H1 (cell line): Measurements from ENCODE around the gene ADGRL2. TPM values are rescaled to one million over a fixed set of nuclear protein-coding genes. Genes with fewer than 3 reads are reported as not detected.

Experiments
- CTCF ChIA-PET: fragments of 300-600 bp; sonication (Branson Sonifier 250); formaldehyde crosslinking; loops from one replicate; lab custom pipeline; 2021; ENCODE audit not compliant: partially characterized antibody; lab: Charles Lee
- POLR2A ChIA-PET: fragments of 300-600 bp; sonication (Branson Sonifier 250); formaldehyde crosslinking; loops from one replicate; lab custom pipeline; 2021; ENCODE audit warnings: inconsistent platforms; ENCODE audit not compliant: partially characterized antibody; lab: Charles Lee
- DNase-seq, 2 experiments: peaks; one replicate each; pipeline versions ENCODE4 v3.0.0 to v3.0.0-alpha.2; 2010 to 2022; ENCODE audit warnings: low spot score in 2 of 2, low read depth in 1 of 2, mixed read lengths in 1 of 2
- FAIRE-seq: peaks from 2 replicates; lab custom pipeline; 2011; peaks lifted over from hg19 to GRCh38; lab: Jason Lieb, UNC
- H2AFZ ChIP-seq: 2 replicates; pipeline ENCODE4 v1.8.1; 2012; ENCODE audit warnings: low read length, inconsistent platforms
- H2AK5ac ChIP-seq: 2 replicates; pipeline ENCODE4 v1.6.1; 2013; ENCODE audit warnings: low read depth, low read length
- H2BK120ac ChIP-seq: replicated peaks from 2 replicates; pipeline ENCODE3; 2013; ENCODE audit warnings: low read depth, low read length, inconsistent platforms
- H2BK12ac ChIP-seq: 2 replicates; pipeline ENCODE4 v1.6.1; 2013; ENCODE audit warnings: low read depth, low read length
- H2BK15ac ChIP-seq: 2 replicates; pipeline ENCODE4 v1.6.1; 2013; ENCODE audit warnings: low read length
- H2BK20ac ChIP-seq: 2 replicates; pipeline ENCODE4 v1.6.1; 2013; ENCODE audit warnings: low read length
- H2BK5ac ChIP-seq: 2 replicates; pipeline ENCODE4 v1.6.1; 2013; ENCODE audit warnings: low read depth, low read length
- H3K14ac ChIP-seq: 2 replicates; pipeline ENCODE4 v1.6.1; 2013; ENCODE audit warnings: inconsistent platforms; ENCODE audit not compliant: insufficient read length
- H3K18ac ChIP-seq: 2 replicates; pipeline ENCODE4 v1.6.1; 2013; ENCODE audit warnings: low read length; ENCODE audit errors: extremely low read depth
- H3K23ac ChIP-seq: 2 replicates; pipeline ENCODE4 v1.6.1; 2013; ENCODE audit warnings: inconsistent platforms; ENCODE audit not compliant: insufficient read length
- H3K23me2 ChIP-seq: 2 replicates; pipeline ENCODE4 v1.6.1; 2013; ENCODE audit warnings: low read depth, low read length
- H3K27ac ChIP-seq: 2 replicates; pipeline ENCODE4 v1.6.1; 2011; ENCODE audit warnings: low read depth, low read length, inconsistent platforms
- H3K27me3 ChIP-seq, 4 experiments: replicated peaks in 1 of 4; 1 replicate in 1 of 4; 2 replicates in 3 of 4; pipeline versions ENCODE4 v1.6.1 to v1.8.1; 2011 to 2013; ENCODE audit warnings: low read length in 3 of 4, mild to moderate bottlenecking in 3 of 4, inconsistent platforms in 2 of 4, mixed read lengths in 2 of 4, moderate library complexity in 1 of 4; ENCODE audit not compliant: control insufficient read depth in 3 of 4, insufficient read depth in 3 of 4; ENCODE audit errors: extremely low read depth in 1 of 4
- H3K36me3 ChIP-seq, 4 experiments: 2 replicates each; pipeline versions ENCODE4 v1.6.1 to v1.8.1; 2011 to 2013; ENCODE audit warnings: mild to moderate bottlenecking in 4 of 4, low read length in 3 of 4, moderate library complexity in 2 of 4, control low read depth in 1 of 4, inconsistent platforms in 1 of 4; ENCODE audit not compliant: insufficient read depth in 4 of 4, control insufficient read depth in 2 of 4
- H3K4ac ChIP-seq: replicated peaks from 2 replicates; pipeline ENCODE3; 2013; ENCODE audit warnings: low read length, low read depth, mixed read lengths, inconsistent platforms; ENCODE audit not compliant: insufficient read length
- H3K4me1 ChIP-seq, 4 experiments: replicated peaks in 1 of 4; 1 replicate in 1 of 4; 2 replicates in 3 of 4; pipeline versions ENCODE4 v1.6.1 to v1.8.1; 2011 to 2013; ENCODE audit warnings: low read length in 3 of 4, inconsistent platforms in 2 of 4, mixed read lengths in 1 of 4; ENCODE audit not compliant: insufficient read depth in 4 of 4, control insufficient read depth in 3 of 4
- H3K4me2 ChIP-seq, 2 experiments: 2 replicates each; pipeline versions ENCODE4 v1.6.1 to v1.8.1; 2011 to 2013; ENCODE audit warnings: low read depth in 2 of 2, low read length in 2 of 2, control low read depth in 1 of 2, inconsistent platforms in 1 of 2, mild to moderate bottlenecking in 1 of 2; ENCODE audit not compliant: insufficient read depth in 1 of 2
- H3K4me3 ChIP-seq, 4 experiments: fragments of 200-600, 300-600 bp in 1 of 4; sonication (generic), shearing (Covaris generic), sonication (Bioruptor Twin) in 1 of 4; 2 replicates each; pipeline versions ENCODE4 v1.5.1 to v1.8.1; 2011 to 2016; ENCODE audit warnings: low read length in 4 of 4, low read depth in 3 of 4, control low read depth in 2 of 4, inconsistent platforms in 2 of 4, mild to moderate bottlenecking in 2 of 4, mixed read lengths in 1 of 4, moderate library complexity in 1 of 4; ENCODE audit not compliant: insufficient read depth in 2 of 4; ENCODE audit errors: extremely low read depth in 1 of 4
- H3K56ac ChIP-seq: replicated peaks from 2 replicates; pipeline ENCODE3; 2013; ENCODE audit warnings: low read depth, mild to moderate bottlenecking, mixed read lengths, low read length, inconsistent platforms; ENCODE audit not compliant: insufficient read length
- H3K79me1 ChIP-seq: 2 replicates; pipeline ENCODE4 v1.6.1; 2013; ENCODE audit warnings: low read depth, low read length, control low read depth
- H3K79me2 ChIP-seq, 2 experiments: 2 replicates each; pipeline versions ENCODE4 v1.6.1 to v1.8.1; 2012 to 2013; ENCODE audit warnings: low read length in 2 of 2, mild to moderate bottlenecking in 2 of 2, inconsistent platforms in 1 of 2; ENCODE audit not compliant: insufficient read depth in 2 of 2, control insufficient read depth in 1 of 2
- H3K9ac ChIP-seq, 4 experiments: replicated peaks in 1 of 4; 1 replicate in 1 of 4; 2 replicates in 3 of 4; pipeline versions ENCODE4 v1.6.1 to v1.8.1; 2011 to 2013; ENCODE audit warnings: low read depth in 3 of 4, low read length in 3 of 4, control low read depth in 2 of 4, mild to moderate bottlenecking in 2 of 4, moderate library complexity in 2 of 4, inconsistent platforms in 1 of 4; ENCODE audit errors: extremely low read depth in 1 of 4
- H3K9me3 ChIP-seq, 2 experiments: 2 replicates each; pipeline versions ENCODE4 v1.6.1 to v1.8.1; 2012 to 2013; ENCODE audit warnings: mild to moderate bottlenecking in 2 of 2, moderate library complexity in 2 of 2, control low read depth in 1 of 2, inconsistent platforms in 1 of 2, low read depth in 1 of 2, low read length in 1 of 2, mixed read lengths in 1 of 2; ENCODE audit not compliant: insufficient read depth in 2 of 2
- H4K20me1 ChIP-seq, 2 experiments: replicated peaks in 1 of 2; 2 replicates each; pipeline versions ENCODE3 to v1.8.1; 2011 to 2013; ENCODE audit warnings: inconsistent platforms in 2 of 2, low read length in 2 of 2, mild to moderate bottlenecking in 1 of 2; ENCODE audit not compliant: insufficient read depth in 2 of 2, control insufficient read depth in 1 of 2
- H4K5ac ChIP-seq: 2 replicates; pipeline ENCODE4 v1.6.1; 2013; ENCODE audit warnings: low read length, low read depth, mixed read lengths, inconsistent platforms; ENCODE audit not compliant: insufficient read length
- H4K8ac ChIP-seq: 2 replicates; pipeline ENCODE4 v1.8.0; 2013; ENCODE audit warnings: mild to moderate bottlenecking, moderate library complexity, low read length, inconsistent platforms; ENCODE audit not compliant: insufficient read depth; ENCODE audit errors: extremely low read depth
- H4K91ac ChIP-seq: replicated peaks from 2 replicates; pipeline ENCODE3; 2013; ENCODE audit warnings: low read length, mixed read lengths, inconsistent platforms; ENCODE audit not compliant: insufficient read length
- RAD21 ChIP-seq, 2 experiments: IDR thresholded peaks in 1 of 2; conservative IDR thresholded peaks in 1 of 2; 2 replicates each; pipeline ENCODE4 v1.6.1; 2011; ENCODE audit warnings: low read depth in 2 of 2, low read length in 2 of 2, improper control_type of control experiment in 1 of 2, inconsistent platforms in 1 of 2, mild to moderate bottlenecking in 1 of 2, moderate library complexity in 1 of 2
- SIX5 ChIP-seq: IDR thresholded peaks from 2 replicates; pipeline ENCODE4 v1.6.1; 2011; ENCODE audit warnings: mild to moderate bottlenecking, low read depth, low read length
- WGBS, 2 experiments: shearing (Covaris generic) in 1 of 2; methylation state at CpG; one replicate each; pipeline versions ENCODE4 v1.1.6 to v1.1.7; 2013 to 2015; ENCODE audit warnings: low lambda C conversion rate in 2 of 2, mixed read lengths in 2 of 2, inconsistent platforms in 1 of 2, low coverage in 1 of 2, missing lambda C conversion rate in 1 of 2; ENCODE audit not compliant: insufficient replicate concordance in 2 of 2, insufficient coverage in 1 of 2, insufficient read length in 1 of 2; ENCODE audit errors: extremely low coverage in 1 of 2, missing lambda C conversion rate in 1 of 2; 5-methylcytosine and 5-hydroxymethylcytosine counted together
- polyA plus RNA-seq, 7 experiments: library from polyadenylated mRNA; depleted of rRNA in 3 of 7; stranded (reverse) in 5 of 7; unstranded in 2 of 7; fragments of >200 nt in 5 of 7; fragments of 200-250 nt in 2 of 7; gene quantifications; 1 replicate in 5 of 7; 2 replicates in 1 of 7; 4 replicates in 1 of 7; pipeline versions ENCODE4 v1.2.1 to v1.2.3, GENCODE V29; 2011 to 2013; ENCODE audit warnings: missing spikeins in 2 of 7, mixed read lengths in 2 of 7
- total RNA-seq: library from RNA; stranded (reverse); fragmentation: NEBNext Ultra II Directional; extraction: Animal tissue kit (Norgen Biotek cat#: 25700); gene quantifications from 2 replicates; pipeline ENCODE4 v1.2.1, GENCODE V29; 2021
- TF ChIP-seq, protein P1 (sequence below): IDR thresholded peaks from 2 replicates; pipeline ENCODE4 v1.6.1; 2012; ENCODE audit warnings: inconsistent platforms
- TF ChIP-seq, protein P2 (sequence below), 3 experiments: IDR thresholded peaks; 1 replicate in 2 of 3; 2 replicates in 1 of 3; pipeline versions ENCODE4 v1.5.1 to v1.6.1; 2011; ENCODE audit warnings: low read length in 3 of 3, mild to moderate bottlenecking in 3 of 3, inconsistent platforms in 2 of 3, low read depth in 1 of 3, moderate library complexity in 1 of 3; ENCODE audit not compliant: insufficient read depth in 1 of 3; ENCODE audit errors: control extremely low read depth in 1 of 3

The ADGRL2 gene
- total and polyA plus RNA-seq, 2 of the 8 experiments (the other 6 are each of a cell fraction or from before 2014, with no cell fraction given) = 113 to 124 TPM

DNA sequence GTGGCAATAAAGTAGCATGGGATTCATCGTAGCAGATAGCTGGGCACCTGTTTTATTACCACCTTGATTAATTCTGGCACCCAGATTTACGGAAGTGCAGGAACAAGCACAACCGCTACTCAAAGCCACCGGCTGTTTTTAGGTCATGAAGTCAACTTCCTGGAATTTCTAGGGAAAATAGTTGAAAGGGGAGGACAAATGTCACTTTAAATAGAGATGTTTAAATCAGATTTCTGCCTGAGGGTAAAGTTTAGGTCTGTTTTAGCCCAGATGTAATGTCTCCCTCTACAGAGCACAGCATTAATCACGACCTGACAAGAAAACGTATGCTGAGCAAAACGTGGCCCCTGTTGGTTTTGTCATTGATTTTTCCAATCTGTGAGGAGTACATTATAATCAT lies 8.0 kb downstream of the ADGRL2 start:
- Histone ChIP-seq H3K18ac (no peak overlapping the region), H2BK120ac (no peak overlapping the region), H2BK15ac (no peak overlapping the region), H3K79me1 (no peaks in the 10 kb centered on the region), H4K20me1 (peaks cover 10 to 23% of the 10 kb centered on the region in 2 experiments), H3K79me2 (peaks cover 19 to 100% of the 10 kb centered on the region in 2 experiments; a peak in 3 of 4 replicates), H2BK5ac (no peak overlapping the region), H2BK20ac (no peak overlapping the region), H3K27me3 (no peaks in the 10 kb centered on the region), H3K23ac (no peak overlapping the region), H2BK12ac (no peak overlapping the region), H3K23me2 (peaks cover 5% of the 10 kb centered on the region; the same call in 1 of the 2 replicates), H2AK5ac (no peak overlapping the region), H3K4me2 (peak overlapping the region; percentile 25 to 47; a peak in 3 of 4 replicates), H3K27ac (no peak overlapping the region), H3K9ac (no peak overlapping the region), H3K14ac (no peak overlapping the region), H3K4ac (no peak overlapping the region), H4K5ac (no peak overlapping the region), H4K8ac (no peak overlapping the region), H3K9me3 (no peaks in the 10 kb centered on the region), H3K4me3 (peak overlapping the region in 1 of 4 experiments; percentile 19; a peak in 1 of 8 replicates), H2AFZ (no peak overlapping the region), H3K56ac (no peak overlapping the region), H3K4me1 (peaks cover 3 to 12% (median 4%) of the 10 kb centered on the region in 4 experiments; a peak in 5 of 7 replicates), H4K91ac (no peak overlapping the region), H3K36me3 (no peaks in the 10 kb centered on the region; a peak in 1 of 8 replicates)
- 40% methylated on average over 7 of the region's 7 CpGs; no CpG with 5 or more reads in 1 of the 2 experiments for WGBS, 2 experiments
- CTCF ChIA-PET = interaction anchor here (1.3 kb wide), 1 partner anchor 46 kb away, joined by 3 read pairs; no protein-coding TSS in a partner anchor
- FAIRE-seq = peak; percentile 63
- POLR2A ChIA-PET = interaction anchor here (0.9 to 1.0 kb wide), 2 partner anchors 9 to 26 kb away, joined by 3 read pairs; no protein-coding TSS in a partner anchor
- no peak for DNase-seq
- TF ChIP-seq, protein P1, sequence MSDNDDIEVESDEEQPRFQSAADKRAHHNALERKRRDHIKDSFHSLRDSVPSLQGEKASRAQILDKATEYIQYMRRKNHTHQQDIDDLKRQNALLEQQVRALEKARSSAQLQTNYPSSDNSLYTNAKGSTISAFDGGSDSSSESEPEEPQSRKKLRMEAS = no peak
- TF ChIP-seq RAD21 (IDR thresholded peaks at IDR 0.05 in 1 of 2, conservative IDR thresholded peaks at IDR 0.05 in 1 of 2; ENCODE audit: low read depth in 2 of 2, low read length in 2 of 2) (peak; percentile 46 to 56; a peak in 3 of 4 replicates), SIX5 (no peak)
- TF ChIP-seq, protein P2, sequence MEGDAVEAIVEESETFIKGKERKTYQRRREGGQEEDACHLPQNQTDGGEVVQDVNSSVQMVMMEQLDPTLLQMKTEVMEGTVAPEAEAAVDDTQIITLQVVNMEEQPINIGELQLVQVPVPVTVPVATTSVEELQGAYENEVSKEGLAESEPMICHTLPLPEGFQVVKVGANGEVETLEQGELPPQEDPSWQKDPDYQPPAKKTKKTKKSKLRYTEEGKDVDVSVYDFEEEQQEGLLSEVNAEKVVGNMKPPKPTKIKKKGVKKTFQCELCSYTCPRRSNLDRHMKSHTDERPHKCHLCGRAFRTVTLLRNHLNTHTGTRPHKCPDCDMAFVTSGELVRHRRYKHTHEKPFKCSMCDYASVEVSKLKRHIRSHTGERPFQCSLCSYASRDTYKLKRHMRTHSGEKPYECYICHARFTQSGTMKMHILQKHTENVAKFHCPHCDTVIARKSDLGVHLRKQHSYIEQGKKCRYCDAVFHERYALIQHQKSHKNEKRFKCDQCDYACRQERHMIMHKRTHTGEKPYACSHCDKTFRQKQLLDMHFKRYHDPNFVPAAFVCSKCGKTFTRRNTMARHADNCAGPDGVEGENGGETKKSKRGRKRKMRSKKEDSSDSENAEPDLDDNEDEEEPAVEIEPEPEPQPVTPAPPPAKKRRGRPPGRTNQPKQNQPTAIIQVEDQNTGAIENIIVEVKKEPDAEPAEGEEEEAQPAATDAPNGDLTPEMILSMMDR (IDR thresholded peaks at IDR 0.05; ENCODE audit: control extremely low read depth in 1 of 3, insufficient read depth in 1 of 3, low read depth in 1 of 3, low read length in 3 of 3) = peak in 1 of 3 experiments; percentile 31; a peak in 2 of 4 replicates
